HepG2 (cell line): ENCODE data around the gene HIF3A. TPM values are rescaled to one million over a fixed set of nuclear protein-coding genes. Genes with fewer than 3 reads are reported as not detected.
A peak's percentile ranks its signal among the peaks of the same experiment; 100 is the strongest.

ENCODE experiments used
- ATAC-seq: fragments of 200-7000 bp; cut with Tn5 transposase; 3 replicates; pipeline ENCODE4 v1.9.1; 2020; ENCODE audit warnings: mild to moderate bottlenecking, moderate library complexity
- BruUV-seq: library from RNA; stranded (reverse); fragments of 400-500 nt; replicated peaks from 2 replicates; lab custom pipeline; 2021; lab: Mats Ljungman, UMichigan
- CTCF ChIA-PET: fragments of 300-600 bp; formaldehyde crosslinking; extraction: SDS; loops from one replicate; lab custom pipeline; 2021; ENCODE audit warnings: low total read pairs, inconsistent platforms, low intra/inter-chr PET ratio; lab: Yijun Ruan, JAX
- POLR2A ChIA-PET: fragments of 350-600 bp; sonication (Branson Sonifier 250); formaldehyde crosslinking; loops from one replicate; lab custom pipeline; 2020; ENCODE audit warnings: antibody characterized with exemption, inconsistent platforms; lab: Yijun Ruan, JAX
- DNase-seq: peaks from one replicate; pipeline ENCODE4 v3.0.0-alpha.2; 2015; ENCODE audit warnings: low spot score
- FAIRE-seq: peaks from 3 replicates; lab custom pipeline; 2011; peaks lifted over from hg19 to GRCh38; lab: Jason Lieb, UNC
- H2AFZ ChIP-seq: one replicate; pipeline ENCODE4 v1.6.1; 2011; ENCODE audit warnings: low read length, inconsistent platforms
- H3K27ac ChIP-seq: fragments of 300-600 bp; 3 replicates; pipeline ENCODE4 v1.8.0; 2011; ENCODE audit warnings: mixed run types, mild to moderate bottlenecking, mixed read lengths, low read length, inconsistent platforms; ENCODE audit not compliant: insufficient read depth; ENCODE audit errors: extremely low read length
- H3K27me3 ChIP-seq, 2 experiments: fragments of 200-600 bp in 1 of 2; 2 replicates in 1 of 2; 3 replicates in 1 of 2; pipeline versions ENCODE4 v1.6.0 to v1.8.0; 2011; ENCODE audit warnings: low read length in 2 of 2, mild to moderate bottlenecking in 2 of 2, moderate library complexity in 2 of 2, inconsistent platforms in 1 of 2; ENCODE audit not compliant: insufficient read depth in 2 of 2, control insufficient read depth in 1 of 2
- H3K36me3 ChIP-seq, 2 experiments: fragments of 200-600 bp in 1 of 2; replicated peaks in 1 of 2; 2 replicates in 1 of 2; 3 replicates in 1 of 2; pipeline versions ENCODE4 v1.5.1 to v1.8.0; 2011; ENCODE audit warnings: low read length in 2 of 2, inconsistent platforms in 1 of 2; ENCODE audit not compliant: insufficient read depth in 2 of 2, control insufficient read depth in 1 of 2
- H3K4me1 ChIP-seq: 2 replicates; pipeline ENCODE4 v1.5.1; 2012; ENCODE audit warnings: low read length, inconsistent platforms; ENCODE audit not compliant: insufficient read depth
- H3K4me2 ChIP-seq: 2 replicates; pipeline ENCODE4 v1.6.0; 2011; ENCODE audit warnings: low read depth, low read length, inconsistent platforms
- H3K4me3 ChIP-seq, 3 experiments: fragments of 200-600 bp in 1 of 3; sonication (generic), shearing (Covaris generic) in 1 of 3; replicated peaks in 1 of 3; 2 replicates each; pipeline ENCODE4 v1.5.1; 2011 to 2016; ENCODE audit warnings: low read length in 3 of 3, inconsistent platforms in 2 of 3, low read depth in 2 of 3, mild to moderate bottlenecking in 2 of 3, control low read depth in 1 of 3, mixed read lengths in 1 of 3; ENCODE audit not compliant: insufficient read depth in 1 of 3
- H3K79me2 ChIP-seq: one replicate; pipeline ENCODE4 v1.6.1; 2011; ENCODE audit warnings: low read length, inconsistent platforms; ENCODE audit not compliant: insufficient read depth
- H3K9ac ChIP-seq: 2 replicates; pipeline ENCODE4 v1.6.0; 2011; ENCODE audit warnings: mild to moderate bottlenecking, low read depth, low read length, inconsistent platforms; ENCODE audit not compliant: insufficient read depth
- H3K9me3 ChIP-seq: 2 replicates; pipeline ENCODE4 v1.5.1; 2012; ENCODE audit warnings: mild to moderate bottlenecking, low read length
- H4K20me1 ChIP-seq: 2 replicates; pipeline ENCODE4 v1.6.0; 2011; ENCODE audit warnings: inconsistent platforms, mild to moderate bottlenecking, low read length, moderate library complexity; ENCODE audit not compliant: insufficient read depth
- CCDC6 ChIP-seq: sonication (generic); formaldehyde crosslinking; IDR thresholded peaks from 2 replicates; pipeline ENCODE4 v1.8.1; 2022; ENCODE audit warnings: mild to moderate bottlenecking, missing genetic modification reagents, moderate library complexity
- CEBPB ChIP-seq: IDR thresholded peaks from 2 replicates; pipeline ENCODE4 v1.6.1; 2011; ENCODE audit warnings: low read depth, low read length, improper control_type of control experiment, borderline replicate concordance
- DNMT1 ChIP-seq: sonication (generic); formaldehyde crosslinking; IDR thresholded peaks from 2 replicates; pipeline ENCODE4 v1.5.1; 2020; ENCODE audit warnings: mild to moderate bottlenecking, missing genetic modification reagents
- KDM1A ChIP-seq: IDR thresholded peaks from 2 replicates; pipeline ENCODE4 v1.6.1; 2016; ENCODE audit warnings: missing compliant biosample characterization
- MAF1 ChIP-seq: sonication (generic); formaldehyde crosslinking; IDR thresholded peaks from 2 replicates; pipeline ENCODE4 v1.5.0; 2020; ENCODE audit warnings: missing genetic modification reagents, borderline replicate concordance
- PHF21A ChIP-seq: sonication (generic); formaldehyde crosslinking; IDR thresholded peaks from 2 replicates; pipeline ENCODE4 v1.5.0; 2020; ENCODE audit warnings: mild to moderate bottlenecking, missing genetic modification reagents
- TBX3 ChIP-seq: fragments of 450-650 bp; IDR thresholded peaks from 2 replicates; pipeline ENCODE4 v1.6.1; 2017; ENCODE audit warnings: antibody characterized with exemption, mild to moderate bottlenecking, inconsistent platforms, borderline replicate concordance
- THAP11 ChIP-seq: IDR thresholded peaks from 2 replicates; pipeline ENCODE4 v1.6.1; 2016; ENCODE audit warnings: missing biosample characterization, missing genetic modification reagents
- ZNF335 ChIP-seq: sonication (generic); formaldehyde crosslinking; IDR thresholded peaks from 2 replicates; pipeline ENCODE4 v1.4.0; 2020; ENCODE audit warnings: missing genetic modification reagents
- ZNF362 ChIP-seq: sonication (generic); formaldehyde crosslinking; IDR thresholded peaks from 2 replicates; pipeline ENCODE4 v1.4.0; 2020; ENCODE audit warnings: missing genetic modification reagents, mild to moderate bottlenecking, borderline replicate concordance
- ZNF563 ChIP-seq: sonication (generic); formaldehyde crosslinking; IDR thresholded peaks from 2 replicates; pipeline ENCODE4 v1.8.0; 2022; ENCODE audit warnings: mild to moderate bottlenecking, moderate library complexity, missing genetic modification reagents
- WGBS: methylation state at CpG from one replicate; pipeline ENCODE4 v1.1.6; 2017; ENCODE audit warnings: low lambda C conversion rate; 5-methylcytosine and 5-hydroxymethylcytosine counted together
- in situ Hi-C: cut with HindIII; loops from 2 replicates; pipeline ENCODE4 v1.10.0; 2017; ENCODE audit warnings: low pct_unique_long_range_greater_than_20kb; ENCODE audit not compliant: extremely low pct_ligation_motif_present
- intact Hi-C: fragments of 100-400 bp; cut with micrococcal nuclease; formaldehyde crosslinking; loops from one replicate; pipeline ENCODE4 v1.10.0; 2022; ENCODE audit not compliant: unreplicated experiment
- polyA plus RNA-seq, 8 experiments: library from polyadenylated mRNA; depleted of rRNA in 3 of 8; stranded (reverse) in 7 of 8; unstranded in 1 of 8; fragments of >200 nt; fragmentation: Illumina TruSeq in 4 of 8; extraction: Trizol in 4 of 8; gene quantifications; 2 replicates each; pipeline versions ENCODE4 v1.2.1 to v1.2.3, GENCODE V29; 2011 to 2016; ENCODE audit warnings: low read depth in 4 of 8, missing spikeins in 1 of 8, mixed read lengths in 1 of 8; ENCODE audit not compliant: insufficient read depth in 1 of 8
- total RNA-seq, 5 experiments: library from RNA; depleted of rRNA; stranded (reverse); fragments of >200 nt; fragmentation: Illumina TruSeq; extraction: Trizol; gene quantifications; 2 replicates each; pipeline ENCODE4 v1.2.3, GENCODE V29; 2016; ENCODE audit warnings: low read depth in 1 of 5
- TF ChIP-seq, protein P1 (sequence below): sonication (generic); IDR thresholded peaks from 2 replicates; pipeline ENCODE4 v1.6.1; 2016; ENCODE audit warnings: low read depth, borderline replicate concordance
- TF ChIP-seq, protein P2 (sequence below): sonication (generic); formaldehyde crosslinking; IDR thresholded peaks from 2 replicates; pipeline ENCODE4 v1.8.1; 2023; ENCODE audit warnings: mild to moderate bottlenecking, missing genetic modification reagents, borderline replicate concordance
- TF ChIP-seq, protein P3 (sequence below): sonication (generic); formaldehyde crosslinking; IDR thresholded peaks from 2 replicates; pipeline ENCODE4 v1.4.0; 2020; ENCODE audit warnings: missing genetic modification reagents
- TF ChIP-seq, protein P4 (sequence below): sonication (generic); formaldehyde crosslinking; conservative IDR thresholded peaks from 2 replicates; pipeline ENCODE4 v1.4.0; 2020; ENCODE audit warnings: missing genetic modification reagents

HIF3A gene
- total and polyA plus RNA-seq, 2 of the 13 experiments (the other 11 are each of a cell fraction or from before 2014, with no cell fraction given), result 0.09 to 0.22 TPM

GRCh38 chr19:46385636-46386035 lies 88.8 kb downstream of the HIF3A start:
- WGBS, result 92% methylated on average over 11 of the region's 11 CpGs
- no peaks in the 10 kb centered on the region for H3K27me3 ChIP-seq
- peaks cover 11% of the 10 kb centered on the region for H3K4me1 ChIP-seq
- no peak for TF ChIP-seq PHF21A (CRISPR knock-in tag)
- peak; percentile 18; the same call in 1 of the 2 replicates for TF ChIP-seq CEBPB
- no peak overlapping the region for H3K4me3 ChIP-seq
- POLR2A ChIA-PET, result no interaction called here
- H3K27ac ChIP-seq, result no peak overlapping the region
- DNase-seq, result no peak
- no TSS peak for BruUV-seq
- no peaks in the 10 kb centered on the region for H4K20me1 ChIP-seq
- no peak overlapping the region for H3K4me2 ChIP-seq
- CTCF ChIA-PET, result interaction anchor here (1.5 kb wide), 1 partner anchor 10 kb away, joined by 5 read pairs; no protein-coding TSS in a partner anchor
- H3K9me3 ChIP-seq, result no peaks in the 10 kb centered on the region
- intact Hi-C loops, result no loop called here
- H3K36me3 ChIP-seq, result peaks cover 17 to 77% of the 10 kb centered on the region in 2 experiments
- no peaks in the 10 kb centered on the region for H3K79me2 ChIP-seq
- no peak overlapping the region for H2AFZ ChIP-seq
- no peak for FAIRE-seq
- no peak for ATAC-seq
- no peak overlapping the region for H3K9ac ChIP-seq
- in situ Hi-C loops, result no loop called here

DNA sequence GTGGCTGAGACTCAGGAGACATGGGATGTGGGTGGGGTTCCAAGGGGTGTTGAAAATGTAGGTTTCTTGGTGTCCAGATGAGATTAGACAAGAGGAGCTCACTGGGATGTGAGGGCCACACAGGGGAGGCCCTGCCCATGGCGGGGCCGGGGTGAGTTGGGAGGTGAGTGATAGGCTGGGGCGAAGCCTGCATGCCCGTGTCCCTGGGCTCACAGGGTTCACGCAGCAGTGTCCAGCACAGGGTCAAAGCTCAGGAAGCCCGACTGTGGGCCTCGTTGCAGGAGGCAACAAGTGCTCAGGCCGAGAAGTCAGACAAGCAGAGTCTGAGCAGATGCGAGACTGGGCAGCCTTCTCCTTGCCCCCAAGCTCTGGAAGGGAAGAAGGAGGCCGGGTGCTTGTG lies 89.3 kb downstream of the HIF3A start:
- in situ Hi-C loops (no loop called here), intact Hi-C loops (no loop called here)
- CTCF ChIA-PET, result interaction anchor here (1.5 kb wide), 1 partner anchor 10 kb away, joined by 5 read pairs; no protein-coding TSS in a partner anchor
- TF ChIP-seq ZNF563 (no peak), KDM1A (no peak), CCDC6 (no peak), THAP11 (CRISPR knock-in tag) (no peak), ZNF362 (CRISPR knock-in tag) (no peak), ZNF335 (CRISPR knock-in tag) (no peak), TBX3 (no peak), MAF1 (CRISPR knock-in tag) (no peak), DNMT1 (CRISPR knock-in tag) (no peak)
- TF ChIP-seq, protein P1, sequence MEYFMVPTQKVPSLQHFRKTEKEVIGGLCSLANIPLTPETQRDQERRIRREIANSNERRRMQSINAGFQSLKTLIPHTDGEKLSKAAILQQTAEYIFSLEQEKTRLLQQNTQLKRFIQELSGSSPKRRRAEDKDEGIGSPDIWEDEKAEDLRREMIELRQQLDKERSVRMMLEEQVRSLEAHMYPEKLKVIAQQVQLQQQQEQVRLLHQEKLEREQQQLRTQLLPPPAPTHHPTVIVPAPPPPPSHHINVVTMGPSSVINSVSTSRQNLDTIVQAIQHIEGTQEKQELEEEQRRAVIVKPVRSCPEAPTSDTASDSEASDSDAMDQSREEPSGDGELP, result no peak
- TF ChIP-seq, protein P2, sequence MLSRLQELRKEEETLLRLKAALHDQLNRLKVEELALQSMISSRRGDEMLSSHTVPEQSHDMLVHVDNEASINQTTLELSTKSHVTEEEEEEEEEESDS (CRISPR knock-in tag), result no peak
- TF ChIP-seq, protein P3, sequence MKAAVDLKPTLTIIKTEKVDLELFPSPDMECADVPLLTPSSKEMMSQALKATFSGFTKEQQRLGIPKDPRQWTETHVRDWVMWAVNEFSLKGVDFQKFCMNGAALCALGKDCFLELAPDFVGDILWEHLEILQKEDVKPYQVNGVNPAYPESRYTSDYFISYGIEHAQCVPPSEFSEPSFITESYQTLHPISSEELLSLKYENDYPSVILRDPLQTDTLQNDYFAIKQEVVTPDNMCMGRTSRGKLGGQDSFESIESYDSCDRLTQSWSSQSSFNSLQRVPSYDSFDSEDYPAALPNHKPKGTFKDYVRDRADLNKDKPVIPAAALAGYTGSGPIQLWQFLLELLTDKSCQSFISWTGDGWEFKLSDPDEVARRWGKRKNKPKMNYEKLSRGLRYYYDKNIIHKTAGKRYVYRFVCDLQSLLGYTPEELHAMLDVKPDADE (CRISPR knock-in tag), result no peak
- TF ChIP-seq, protein P4, sequence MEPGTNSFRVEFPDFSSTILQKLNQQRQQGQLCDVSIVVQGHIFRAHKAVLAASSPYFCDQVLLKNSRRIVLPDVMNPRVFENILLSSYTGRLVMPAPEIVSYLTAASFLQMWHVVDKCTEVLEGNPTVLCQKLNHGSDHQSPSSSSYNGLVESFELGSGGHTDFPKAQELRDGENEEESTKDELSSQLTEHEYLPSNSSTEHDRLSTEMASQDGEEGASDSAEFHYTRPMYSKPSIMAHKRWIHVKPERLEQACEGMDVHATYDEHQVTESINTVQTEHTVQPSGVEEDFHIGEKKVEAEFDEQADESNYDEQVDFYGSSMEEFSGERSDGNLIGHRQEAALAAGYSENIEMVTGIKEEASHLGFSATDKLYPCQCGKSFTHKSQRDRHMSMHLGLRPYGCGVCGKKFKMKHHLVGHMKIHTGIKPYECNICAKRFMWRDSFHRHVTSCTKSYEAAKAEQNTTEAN (CRISPR knock-in tag), result no peak

More for the DNA sequence above, 89.3 kb downstream of the HIF3A start:
- FAIRE-seq, result no peak
- peaks cover 11% of the 10 kb centered on the region for H3K4me1 ChIP-seq
- H3K4me2 ChIP-seq, result no peak overlapping the region
- no peaks in the 10 kb centered on the region for H3K9me3 ChIP-seq
- H2AFZ ChIP-seq, result no peak overlapping the region
- no peaks in the 10 kb centered on the region for H3K27me3 ChIP-seq
- 64% methylated on average over 8 of the region's 10 CpGs for WGBS
- POLR2A ChIA-PET, result no interaction called here
- no peak overlapping the region for H3K4me3 ChIP-seq
- BruUV-seq, result no TSS peak
- DNase-seq, result no peak
- ATAC-seq, result peak; percentile 50
- no peak overlapping the region for H3K9ac ChIP-seq
- no peaks in the 10 kb centered on the region for H4K20me1 ChIP-seq
- H3K79me2 ChIP-seq, result no peaks in the 10 kb centered on the region
- H3K36me3 ChIP-seq, result peaks cover 17 to 74% of the 10 kb centered on the region in 2 experiments
- no peak overlapping the region for H3K27ac ChIP-seq
